HEK293 (cell line): Measurements from ENCODE around the gene KBTBD13.

Experiments
- CTCF ChIA-PET: fragments of 350-600 bp; formaldehyde crosslinking; extraction: SDS; loops from one replicate; lab custom pipeline; 2021; ENCODE audit warnings: antibody characterized with exemption; lab: Yijun Ruan, JAX
- POLR2A ChIA-PET: fragments of 300-600 bp; formaldehyde crosslinking; extraction: SDS; loops from one replicate; lab custom pipeline; 2020; ENCODE audit warnings: antibody characterized with exemption, inconsistent platforms; lab: Yijun Ruan, JAX
- H3K27ac ChIP-seq: fragments of 200-500 bp; sonication (Bioruptor generic); 2 replicates; pipeline ENCODE4 v1.5.1; 2014; ENCODE audit warnings: low read depth, low read length, control low read depth, inconsistent platforms; ENCODE audit errors: extremely low read depth
- H3K36me3 ChIP-seq, 2 experiments: fragments of 200-500 bp in 1 of 2; sonication (Bioruptor generic) in 1 of 2; 1 replicate in 1 of 2; 2 replicates in 1 of 2; pipeline ENCODE4 v1.5.1; 2014 to 2017; ENCODE audit warnings: inconsistent platforms in 2 of 2, low read length in 2 of 2; ENCODE audit not compliant: control insufficient read depth in 2 of 2, insufficient read depth in 1 of 2
- H3K4me1 ChIP-seq: fragments of 200-500 bp; sonication (Bioruptor generic); 2 replicates; pipeline ENCODE4 v1.5.1; 2014; ENCODE audit warnings: mild to moderate bottlenecking, low read length, inconsistent platforms; ENCODE audit not compliant: control insufficient read depth, insufficient read depth
- H3K4me3 ChIP-seq: 2 replicates; pipeline ENCODE4 v1.5.1; 2011; ENCODE audit warnings: low read depth, mild to moderate bottlenecking, control low read depth, low read length, moderate library complexity
- H3K9me3 ChIP-seq: fragments of 200-500 bp; sonication (Bioruptor generic); 2 replicates; pipeline ENCODE4 v1.5.1; 2014; ENCODE audit warnings: low read depth, low read length, inconsistent platforms; ENCODE audit not compliant: control insufficient read depth, insufficient read depth
- EGR2 ChIP-seq: fragments of 450-650 bp; formaldehyde crosslinking; IDR thresholded peaks from 2 replicates; pipeline ENCODE4 v1.5.1; 2016; ENCODE audit warnings: low read depth, missing biosample characterization, missing genetic modification characterization
- GLIS2 ChIP-seq: fragments of 450-650 bp; formaldehyde crosslinking; IDR thresholded peaks from 2 replicates; pipeline ENCODE4 v1.5.1; 2016; ENCODE audit warnings: missing biosample characterization, missing genetic modification characterization
- OSR2 ChIP-seq: fragments of 450-650 bp; formaldehyde crosslinking; IDR thresholded peaks from 2 replicates; pipeline ENCODE4 v1.5.1; 2016; ENCODE audit warnings: missing biosample characterization, missing genetic modification characterization
- PRDM10 ChIP-seq: fragments of 450-650 bp; formaldehyde crosslinking; IDR thresholded peaks from 2 replicates; pipeline ENCODE4 v1.5.1; 2016; ENCODE audit warnings: missing biosample characterization, missing genetic modification characterization
- SP2 ChIP-seq: fragments of 450-650 bp; formaldehyde crosslinking; IDR thresholded peaks from 2 replicates; pipeline ENCODE4 v1.5.1; 2016; ENCODE audit warnings: missing biosample characterization, missing genetic modification characterization
- ZBTB1 ChIP-seq: fragments of 450-650 bp; formaldehyde crosslinking; IDR thresholded peaks from 2 replicates; pipeline ENCODE4 v1.5.1; 2016; ENCODE audit warnings: missing biosample characterization, missing genetic modification characterization
- ZFHX2 ChIP-seq: fragments of 450-650 bp; formaldehyde crosslinking; conservative IDR thresholded peaks from 2 replicates; pipeline ENCODE4 v1.5.1; 2016; ENCODE audit warnings: missing biosample characterization, missing genetic modification characterization
- ZNF133 ChIP-seq: fragments of 450-650 bp; formaldehyde crosslinking; IDR thresholded peaks from 2 replicates; pipeline ENCODE4 v1.5.1; 2016; ENCODE audit warnings: missing biosample characterization, missing genetic modification characterization
- ZNF146 ChIP-seq: fragments of 450-650 bp; formaldehyde crosslinking; IDR thresholded peaks from 2 replicates; pipeline ENCODE4 v1.5.1; 2016; ENCODE audit warnings: missing biosample characterization, missing genetic modification characterization
- ZNF169 ChIP-seq: fragments of 450-650 bp; formaldehyde crosslinking; IDR thresholded peaks from 2 replicates; pipeline ENCODE4 v1.5.1; 2016; ENCODE audit warnings: missing biosample characterization, missing genetic modification characterization
- ZNF174 ChIP-seq: fragments of 450-650 bp; formaldehyde crosslinking; IDR thresholded peaks from 2 replicates; pipeline ENCODE4 v1.5.0; 2017; ENCODE audit warnings: missing biosample characterization, mild to moderate bottlenecking, missing genetic modification characterization
- ZNF335 ChIP-seq: fragments of 450-650 bp; formaldehyde crosslinking; conservative IDR thresholded peaks from 2 replicates; pipeline ENCODE4 v1.5.1; 2016; ENCODE audit warnings: missing biosample characterization, missing genetic modification characterization
- ZNF404 ChIP-seq: fragments of 450-650 bp; formaldehyde crosslinking; IDR thresholded peaks from 2 replicates; pipeline ENCODE4 v1.5.1; 2017; ENCODE audit warnings: missing biosample characterization, missing genetic modification characterization
- ZNF596 ChIP-seq: fragments of 450-650 bp; IDR thresholded peaks from 2 replicates; pipeline ENCODE4 v1.5.0; 2018; ENCODE audit warnings: missing biosample characterization, mild to moderate bottlenecking, missing genetic modification characterization, moderate library complexity
- ZNF704 ChIP-seq: fragments of 450-650 bp; formaldehyde crosslinking; IDR thresholded peaks from 2 replicates; pipeline ENCODE4 v1.5.1; 2016; ENCODE audit warnings: missing biosample characterization, missing genetic modification characterization
- ZNF777 ChIP-seq: fragments of 450-650 bp; formaldehyde crosslinking; IDR thresholded peaks from 2 replicates; pipeline ENCODE4 v1.5.1; 2017; ENCODE audit warnings: missing biosample characterization, missing genetic modification characterization, borderline replicate concordance
- TF ChIP-seq, protein P1 (sequence below): fragments of 450-650 bp; formaldehyde crosslinking; IDR thresholded peaks from 2 replicates; pipeline ENCODE4 v1.5.1; 2016; ENCODE audit warnings: missing biosample characterization, missing genetic modification characterization
- TF ChIP-seq, protein P2 (sequence below): fragments of 450-650 bp; formaldehyde crosslinking; optimal IDR thresholded peaks from 2 replicates; pipeline ENCODE3; 2016; ENCODE audit warnings: missing biosample characterization, mild to moderate bottlenecking, missing genetic modification characterization
- TF ChIP-seq, protein P3 (sequence below): fragments of 450-650 bp; formaldehyde crosslinking; IDR thresholded peaks from 2 replicates; pipeline ENCODE4; 2016; ENCODE audit warnings: missing biosample characterization, missing genetic modification characterization

KBTBD13 gene

DNA sequence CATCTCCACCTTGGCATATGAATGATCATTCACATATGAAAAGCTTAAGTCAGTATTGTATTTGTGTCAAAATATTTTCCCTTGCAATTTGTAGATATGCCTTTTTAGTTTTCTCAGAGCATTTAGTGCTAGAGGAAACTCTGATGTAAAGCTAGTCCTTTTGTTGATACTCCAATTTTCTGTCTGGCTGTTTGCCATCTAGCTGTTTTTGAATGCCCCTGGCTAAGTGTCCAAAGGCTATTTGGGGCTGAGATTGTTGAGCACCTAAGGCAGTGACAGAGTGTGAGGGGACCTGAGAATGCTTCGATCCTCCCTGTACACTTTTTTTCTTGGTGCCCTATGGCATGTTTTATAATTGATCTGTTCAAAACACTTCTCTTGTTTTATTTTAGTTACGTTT is 28.3 kb upstream of the KBTBD13 start:
- ChIA-PET CTCF (interaction anchor here (1.0 kb wide), 1 partner anchor 53 kb away, joined by 4 read pairs; no protein-coding TSS in a partner anchor), POLR2A (no interaction called here)
- Histone ChIP-seq H3K4me3 (no peak overlapping the region), H3K36me3 (no peaks in the 10 kb centered on the region), H3K27ac (no peak overlapping the region), H3K4me1 (no peaks in the 10 kb centered on the region), H3K9me3 (no peaks in the 10 kb centered on the region)
- TF ChIP-seq OSR2 (tag by site-specific recombination) (no peak), ZNF404 (0 out of 2 replicates have a peak, but pooled peaks have one; percentile 58)

GRCh38 chr15:65049418-65049840 is 27.1 kb upstream of the KBTBD13 start:
- ChIA-PET POLR2A (no interaction called here), CTCF (no interaction called here)
- no peak overlapping the region for H3K4me3 ChIP-seq
- no peak overlapping the region for H3K27ac ChIP-seq
- H3K9me3 ChIP-seq = no peaks in the 10 kb centered on the region
- no peaks in the 10 kb centered on the region for H3K4me1 ChIP-seq
- TF ChIP-seq ZNF169 = no peak
- no peak for TF ChIP-seq ZBTB1
- TF ChIP-seq, protein P1, sequence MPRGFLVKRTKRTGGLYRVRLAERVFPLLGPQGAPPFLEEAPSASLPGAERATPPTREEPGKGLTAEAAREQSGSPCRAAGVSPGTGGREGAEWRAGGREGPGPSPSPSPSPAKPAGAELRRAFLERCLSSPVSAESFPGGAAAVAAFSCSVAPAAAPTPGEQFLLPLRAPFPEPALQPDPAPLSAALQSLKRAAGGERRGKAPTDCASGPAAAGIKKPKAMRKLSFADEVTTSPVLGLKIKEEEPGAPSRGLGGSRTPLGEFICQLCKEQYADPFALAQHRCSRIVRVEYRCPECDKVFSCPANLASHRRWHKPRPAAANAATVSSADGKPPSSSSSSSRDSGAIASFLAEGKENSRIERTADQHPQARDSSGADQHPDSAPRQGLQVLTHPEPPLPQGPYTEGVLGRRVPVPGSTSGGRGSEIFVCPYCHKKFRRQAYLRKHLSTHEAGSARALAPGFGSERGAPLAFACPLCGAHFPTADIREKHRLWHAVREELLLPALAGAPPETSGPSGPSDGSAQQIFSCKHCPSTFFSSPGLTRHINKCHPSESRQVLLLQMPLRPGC (tag by site-specific recombination) = no peak
- TF ChIP-seq ZNF133 = no peak
- TF ChIP-seq SP2 (tag by site-specific recombination) = peak; percentile 82
- TF ChIP-seq ZFHX2 (tag by site-specific recombination) = peak; percentile 84
- TF ChIP-seq ZNF777 (tag by site-specific recombination) = no peak
- TF ChIP-seq EGR2 (tag by site-specific recombination) = peak; percentile 66
- TF ChIP-seq, protein P2, sequence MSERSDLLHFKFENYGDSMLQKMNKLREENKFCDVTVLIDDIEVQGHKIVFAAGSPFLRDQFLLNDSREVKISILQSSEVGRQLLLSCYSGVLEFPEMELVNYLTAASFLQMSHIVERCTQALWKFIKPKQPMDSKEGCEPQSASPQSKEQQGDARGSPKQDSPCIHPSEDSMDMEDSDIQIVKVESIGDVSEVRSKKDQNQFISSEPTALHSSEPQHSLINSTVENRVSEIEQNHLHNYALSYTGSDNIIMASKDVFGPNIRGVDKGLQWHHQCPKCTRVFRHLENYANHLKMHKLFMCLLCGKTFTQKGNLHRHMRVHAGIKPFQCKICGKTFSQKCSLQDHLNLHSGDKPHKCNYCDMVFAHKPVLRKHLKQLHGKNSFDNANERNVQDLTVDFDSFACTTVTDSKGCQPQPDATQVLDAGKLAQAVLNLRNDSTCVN = peak; percentile 24
- peak; percentile 27; the same call in 1 of the 2 replicates for TF ChIP-seq GLIS2 (tag by site-specific recombination)
- TF ChIP-seq ZNF335 (tag by site-specific recombination) = peak; percentile 50
- H3K36me3 ChIP-seq = no peaks in the 10 kb centered on the region

DNA sequence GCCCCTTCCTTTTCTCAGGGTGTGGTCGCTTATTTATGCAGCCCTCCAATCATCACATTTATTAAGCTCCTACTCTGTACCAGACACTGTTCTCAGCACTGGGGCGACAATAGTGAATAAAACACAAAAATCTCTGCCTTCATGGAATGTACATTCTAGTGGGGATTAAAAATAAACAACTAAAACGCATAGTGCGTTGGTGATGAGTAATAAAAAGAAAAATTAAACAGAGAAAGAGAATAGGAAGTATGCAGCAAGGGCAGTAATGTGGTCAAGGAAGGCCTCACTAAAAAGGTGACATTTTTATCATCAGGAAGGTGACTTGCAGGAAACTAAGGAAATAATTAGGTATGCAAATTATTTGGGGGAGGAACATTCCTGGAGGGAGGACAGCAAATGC is 26.3 kb upstream of the KBTBD13 start:
- POLR2A ChIA-PET = no interaction called here
- Histone ChIP-seq H3K36me3 (no peaks in the 10 kb centered on the region), H3K4me1 (no peaks in the 10 kb centered on the region), H3K9me3 (no peaks in the 10 kb centered on the region), H3K27ac (no peak overlapping the region), H3K4me3 (no peak overlapping the region)
- TF ChIP-seq ZNF704 (no peak), ZNF596 (tag by site-specific recombination) (no peak), ZNF174 (tag by site-specific recombination) (no peak), PRDM10 (tag by site-specific recombination) (no peak), ZNF146 (tag by site-specific recombination) (no peak)
- TF ChIP-seq, protein P3, sequence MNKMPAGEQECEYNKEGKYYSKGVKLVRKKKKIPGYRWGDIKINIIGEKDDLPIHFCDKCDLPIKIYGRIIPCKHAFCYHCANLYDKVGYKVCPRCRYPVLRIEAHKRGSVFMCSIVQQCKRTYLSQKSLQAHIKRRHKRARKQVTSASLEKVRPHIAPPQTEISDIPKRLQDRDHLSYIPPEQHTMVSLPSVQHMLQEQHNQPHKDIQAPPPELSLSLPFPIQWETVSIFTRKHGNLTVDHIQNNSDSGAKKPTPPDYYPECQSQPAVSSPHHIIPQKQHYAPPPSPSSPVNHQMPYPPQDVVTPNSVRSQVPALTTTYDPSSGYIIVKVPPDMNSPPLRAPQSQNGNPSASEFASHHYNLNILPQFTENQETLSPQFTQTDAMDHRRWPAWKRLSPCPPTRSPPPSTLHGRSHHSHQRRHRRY (tag by site-specific recombination) = no peak
- CTCF ChIA-PET = interaction anchor here (0.7 to 7.4 kb wide), 2 partner anchors 32 to 71 kb away, joined by 3 to 94 read pairs; no protein-coding TSS in a partner anchor
